Panc1 (cell line): ENCODE data around the gene DNPH1. TPM values are rescaled to one million over a fixed set of nuclear protein-coding genes. Genes with fewer than 3 reads are reported as not detected.

Source experiments
- ATAC-seq: fragments of 200-7000 bp; cut with Tn5 transposase; 2 replicates; pipeline ENCODE4 v1.9.1; 2020; ENCODE audit warnings: mild to moderate bottlenecking, moderate library complexity
- BruUV-seq: library from RNA; stranded (reverse); fragments of 400-500 nt; replicated peaks from 2 replicates; lab custom pipeline; 2021; lab: Mats Ljungman, UMichigan
- CTCF ChIA-PET: fragments of 300-600 bp; sonication (Branson Sonifier 250); formaldehyde crosslinking; loops from one replicate; lab custom pipeline; 2022; ENCODE audit warnings: antibody characterized with exemption; lab: Charles Lee
- POLR2A ChIA-PET: fragments of 300-600 bp; sonication (Branson Sonifier 250); formaldehyde crosslinking; loops from one replicate; lab custom pipeline; 2022; ENCODE audit warnings: antibody characterized with exemption; lab: Charles Lee
- DNase-seq: peaks from one replicate; pipeline ENCODE4 v3.0.0-alpha.2; 2010; ENCODE audit warnings: low read depth, low spot score
- H3K27ac ChIP-seq: 2 replicates; pipeline ENCODE4 v1.5.1; 2011; ENCODE audit warnings: mild to moderate bottlenecking, low read length, inconsistent platforms
- H3K27me3 ChIP-seq: fragments of 200-500 bp; sonication (Bioruptor generic); 2 replicates; pipeline ENCODE4 v1.6.0; 2014; ENCODE audit warnings: low read length, inconsistent platforms; ENCODE audit not compliant: control insufficient read depth, insufficient read depth
- H3K36me3 ChIP-seq: fragments of 200-500 bp; sonication (Bioruptor generic); 2 replicates; pipeline ENCODE4 v1.5.1; 2014; ENCODE audit warnings: inconsistent platforms, mild to moderate bottlenecking, low read length, moderate library complexity; ENCODE audit not compliant: control insufficient read depth, insufficient read depth
- H3K4me1 ChIP-seq: 2 replicates; pipeline ENCODE4 v1.5.1; 2011; ENCODE audit warnings: inconsistent platforms, mild to moderate bottlenecking, low read length, moderate library complexity; ENCODE audit not compliant: control insufficient read depth, insufficient read depth
- H3K4me3 ChIP-seq, 2 experiments: 2 replicates each; pipeline ENCODE4 v1.5.1; 2011 to 2012; ENCODE audit warnings: low read depth in 2 of 2, low read length in 2 of 2, mild to moderate bottlenecking in 2 of 2, inconsistent platforms in 1 of 2, moderate library complexity in 1 of 2
- H3K9me3 ChIP-seq: fragments of 200-500 bp; sonication (Bioruptor generic); 2 replicates; pipeline ENCODE4 v1.5.1; 2014; ENCODE audit warnings: low read depth, mild to moderate bottlenecking, inconsistent platforms, low read length, moderate library complexity; ENCODE audit not compliant: control insufficient read depth, insufficient read depth
- CTCF ChIP-seq: fragments of 450-650 bp; IDR thresholded peaks from 2 replicates; pipeline ENCODE4 v1.5.1; 2017; ENCODE audit warnings: mild to moderate bottlenecking
- POLR2AphosphoS5 ChIP-seq: IDR thresholded peaks from 2 replicates; pipeline ENCODE4 v1.6.1; 2012; ENCODE audit warnings: mild to moderate bottlenecking, low read depth, low read length, moderate library complexity
- REST ChIP-seq, 2 experiments: IDR thresholded peaks; 2 replicates each; pipeline ENCODE4 v1.6.1; 2011 to 2012; ENCODE audit warnings: low read depth in 2 of 2, control low read depth in 1 of 2, low read length in 1 of 2, mild to moderate bottlenecking in 1 of 2, moderate library complexity in 1 of 2; ENCODE audit not compliant: insufficient read depth in 1 of 2
- SIN3A ChIP-seq: IDR thresholded peaks from 2 replicates; pipeline ENCODE4 v1.6.1; 2012; ENCODE audit warnings: low read depth, mild to moderate bottlenecking, low read length, moderate library complexity, borderline replicate concordance; ENCODE audit not compliant: insufficient read depth
- TCF7L2 ChIP-seq: IDR thresholded peaks from 2 replicates; pipeline ENCODE4 v1.6.1; 2011; ENCODE audit warnings: mild to moderate bottlenecking, low read depth, low read length, inconsistent platforms
- in situ Hi-C: cut with HindIII; loops from 2 replicates; pipeline ENCODE4 v1.10.0; 2016; ENCODE audit warnings: low sequenced_read_pairs, low pct_unique_long_range_greater_than_20kb
- intact Hi-C: fragments of 100-400 bp; cut with micrococcal nuclease; formaldehyde crosslinking; loops from one replicate; pipeline ENCODE4 v1.10.0; 2022; ENCODE audit not compliant: unreplicated experiment
- total RNA-seq: library from RNA; stranded (reverse); gene quantifications from one replicate; pipeline ENCODE4 v1.2.1, GENCODE V29; 2021; ENCODE audit not compliant: unreplicated experiment

Gene DNPH1
- total RNA-seq, 1 experiment from 2014 or later, result 67.3 TPM

- Histone ChIP-seq H3K27me3 (peaks cover 1% of the 10 kb centered on the region; the same call in 1 of the 2 replicates), H3K36me3 (no peaks in the 10 kb centered on the region), H3K4me3 (no peak overlapping the region), H3K27ac (no peak overlapping the region), H3K9me3 (no peaks in the 10 kb centered on the region), H3K4me1 (peaks cover 9% of the 10 kb centered on the region)
- ChIA-PET POLR2A (no interaction called here), CTCF (no interaction called here)
- ATAC-seq (no peak), DNase-seq (no peak)
- no TSS peak for BruUV-seq
- in situ Hi-C loops, result no loop called here
- no peak for TF ChIP-seq SIN3A
- TF ChIP-seq CTCF, result no peak
- no peak for TF ChIP-seq TCF7L2
- no peak for TF ChIP-seq POLR2AphosphoS5
- no peak for TF ChIP-seq REST (IDR thresholded peaks at IDR 0.05; ENCODE audit: insufficient read depth in 1 of 2, low read depth in 2 of 2, low read length in 1 of 2)
- intact Hi-C loops, result no loop called here
These were observed 21.7 kb upstream of the DNPH1 start for GRCh38 chr6:43250992-43251373.

- ChIA-PET CTCF (no interaction called here), POLR2A (no interaction called here)
- no peaks in the 10 kb centered on the region for H3K9me3 ChIP-seq
- ATAC-seq (no peak), DNase-seq (no peak)
- intact Hi-C loops (no loop called here), in situ Hi-C loops (no loop called here)
- peaks cover 9% of the 10 kb centered on the region for H3K4me1 ChIP-seq
- TF ChIP-seq CTCF (no peak), POLR2AphosphoS5 (no peak), TCF7L2 (no peak), SIN3A (no peak), REST (IDR thresholded peaks at IDR 0.05; ENCODE audit: insufficient read depth in 1 of 2, low read depth in 2 of 2, low read length in 1 of 2) (no peak)
- no peak overlapping the region for H3K4me3 ChIP-seq
- peaks cover 14% of the 10 kb centered on the region for H3K27me3 ChIP-seq
- no peaks in the 10 kb centered on the region for H3K36me3 ChIP-seq
- BruUV-seq, result no TSS peak
- no peak overlapping the region for H3K27ac ChIP-seq
These were observed 19.5 kb upstream of the DNPH1 start for GRCh38 chr6:43248791-43249190.
